Breast epithelium (tissue), 4 donors: ENCODE results near the gene MSL1. TPM values are rescaled to one million over a fixed set of nuclear protein-coding genes. Genes with fewer than 3 reads are reported as not detected.

Experiments
- DNase-seq, 2 donors: peaks; one replicate each; pipeline ENCODE4 v3.0.0-alpha.2; 2019; ENCODE audit warnings: low spot score in 2 of 2
- H3K27ac ChIP-seq, 2 donors: fragments of 200-600 bp; sonication (generic) in 1 of 2; one replicate each; pipeline ENCODE4 v1.5.1; 2016 to 2019; ENCODE audit warnings: mild to moderate bottlenecking in 1 of 2
- H3K27me3 ChIP-seq, 2 donors: fragments of 200-600 bp; sonication (generic) in 1 of 2; one replicate each; pipeline versions ENCODE4 v1.5.1 to v1.6.0; 2017 to 2019; ENCODE audit warnings: control low read depth in 1 of 2, mild to moderate bottlenecking in 1 of 2
- H3K36me3 ChIP-seq: fragments of 200-600 bp; one replicate; pipeline ENCODE4 v1.5.1; 2019
- H3K4me1 ChIP-seq, 2 donors: fragments of 200-600 bp; sonication (generic); one replicate each; pipeline ENCODE4 v1.5.1; 2016 to 2019; ENCODE audit warnings: control low read depth in 1 of 2
- H3K4me3 ChIP-seq, 3 donors: fragments of 200-600 bp; sonication (generic); 1 replicate in 2 of 3; 2 replicates in 1 of 3; pipeline ENCODE4 v1.5.1; 2016 to 2019; ENCODE audit warnings: mild to moderate bottlenecking in 3 of 3, moderate library complexity in 2 of 3
- H3K9me3 ChIP-seq, 2 donors: fragments of 200-600 bp; sonication (generic) in 1 of 2; one replicate each; pipeline ENCODE4 v1.5.1; 2016 to 2019; ENCODE audit warnings: control low read depth in 1 of 2
- CTCF ChIP-seq, 3 donors: fragments of 450-650 bp; IDR thresholded peaks; one replicate each; pipeline ENCODE4 v1.5.1; 2016 to 2017; ENCODE audit warnings: antibody characterized with exemption in 3 of 3, mild to moderate bottlenecking in 3 of 3, moderate library complexity in 3 of 3
- POLR2A ChIP-seq: fragments of 450-650 bp; IDR thresholded peaks from one replicate; pipeline ENCODE4 v1.6.1; 2016; ENCODE audit warnings: antibody characterized with exemption, mild to moderate bottlenecking, moderate library complexity
- POLR2AphosphoS5 ChIP-seq, 3 donors: sonication (generic); formaldehyde crosslinking; IDR thresholded peaks; one replicate each; pipeline ENCODE4 v1.6.1; 2017; ENCODE audit warnings: antibody characterized with exemption in 3 of 3
- intact Hi-C: fragments of 100-400 bp; cut with DNase I; formaldehyde crosslinking; loops from one replicate; pipeline ENCODE4 v1.15.1; 2023; ENCODE audit warnings: low total_unique reads
- total RNA-seq, 3 donors: library from RNA; depleted of rRNA; stranded (reverse); fragments of >200 nt; gene quantifications; one replicate each; pipeline ENCODE4 v1.1.0, GENCODE V29; 2016

MSL1 gene
- total RNA-seq, 3 donors from 2014 or later = 49.3 to 79.3 (median 78.2) TPM

- no peaks in the 10 kb centered on the region for H3K9me3 ChIP-seq
- no peaks in the 10 kb centered on the region for H3K27me3 ChIP-seq
- DNase-seq = no peak
- intact Hi-C loops = no loop called here
- H3K36me3 ChIP-seq = no peaks in the 10 kb centered on the region
- H3K4me1 ChIP-seq = no peaks in the 10 kb centered on the region
- TF ChIP-seq CTCF (IDR thresholded peaks at IDR 0.05) = no peak
- no peak overlapping the region for H3K4me3 ChIP-seq
- no peak overlapping the region for H3K27ac ChIP-seq
Measured at GRCh38 chr17:40153603-40154236, 31.9 kb downstream of the MSL1 start.

GRCh38 chr17:40157973-40158372, 36.2 kb downstream of the MSL1 start:
- intact Hi-C loops = no loop called here
- H3K4me1 ChIP-seq = no peaks in the 10 kb centered on the region
- peak overlapping the region; percentile 40 to 67 for H3K27ac ChIP-seq
- H3K4me3 ChIP-seq = no peak overlapping the region
- no peak for DNase-seq
- no peaks in the 10 kb centered on the region for H3K36me3 ChIP-seq
- no peaks in the 10 kb centered on the region for H3K9me3 ChIP-seq
- TF ChIP-seq POLR2A (no peak), CTCF (IDR thresholded peaks at IDR 0.05) (no peak), POLR2AphosphoS5 (IDR thresholded peaks at IDR 0.05) (no peak)
- no peaks in the 10 kb centered on the region for H3K27me3 ChIP-seq

- TF ChIP-seq POLR2A = no peak
- TF ChIP-seq CTCF (IDR thresholded peaks at IDR 0.05) = no peak
- TF ChIP-seq POLR2AphosphoS5 (IDR thresholded peaks at IDR 0.05) = no peak
- DNase-seq = no peak
Measured at GRCh38 chr17:40158438-40159013, 36.8 kb downstream of the MSL1 start.

GRCh38 chr17:40159456-40159855, 37.7 kb downstream of the MSL1 start:
- no peaks in the 10 kb centered on the region for H3K27me3 ChIP-seq
- no peaks in the 10 kb centered on the region for H3K9me3 ChIP-seq
- no peak overlapping the region for H3K4me3 ChIP-seq
- no peak overlapping the region for H3K27ac ChIP-seq
- no peaks in the 10 kb centered on the region for H3K36me3 ChIP-seq
- DNase-seq = no peak
- no peaks in the 10 kb centered on the region for H3K4me1 ChIP-seq
- TF ChIP-seq POLR2A (no peak), CTCF (IDR thresholded peaks at IDR 0.05) (no peak), POLR2AphosphoS5 (IDR thresholded peaks at IDR 0.05) (no peak)
- intact Hi-C loops = no loop called here

More at GRCh38 chr17:40158438-40159013, 36.8 kb downstream of the MSL1 start:
- no peaks in the 10 kb centered on the region for H3K9me3 ChIP-seq
- H3K27me3 ChIP-seq = no peaks in the 10 kb centered on the region
- no peak overlapping the region for H3K4me3 ChIP-seq
- peak overlapping the region; percentile 40 to 67 for H3K27ac ChIP-seq
- H3K4me1 ChIP-seq = no peaks in the 10 kb centered on the region
- intact Hi-C loops = no loop called here
- no peaks in the 10 kb centered on the region for H3K36me3 ChIP-seq

GRCh38 chr17:40167685-40168261, 46.0 kb downstream of the MSL1 start:
- TF ChIP-seq CTCF (IDR thresholded peaks at IDR 0.05) = no peak
- no peak for TF ChIP-seq POLR2A
- no peak for TF ChIP-seq POLR2AphosphoS5 (IDR thresholded peaks at IDR 0.05)
- H3K4me1 ChIP-seq = no peaks in the 10 kb centered on the region
- no peak overlapping the region for H3K4me3 ChIP-seq
- no peak for DNase-seq
- H3K36me3 ChIP-seq = peaks cover 6% of the 10 kb centered on the region
- no peaks in the 10 kb centered on the region for H3K27me3 ChIP-seq
- peak overlapping the region; percentile 69 to 71 for H3K27ac ChIP-seq
- no peaks in the 10 kb centered on the region for H3K9me3 ChIP-seq
- intact Hi-C loops = no loop called here
